Neuronal stem cell (in vitro differentiated cells): ENCODE results near the gene SPINT4.
"Not testable (repeated sequence)": the region's sequence is repeated elsewhere in the genome, so short reads cannot be mapped to it uniquely, and the experiment has no call there.

Experiments used
- DNase-seq: peaks from one replicate; pipeline ENCODE4 v3.0.0-alpha.2; 2013; ENCODE audit warnings: low spot score
- H2AFZ ChIP-seq: one replicate; pipeline ENCODE4 v1.6.1; 2013; ENCODE audit warnings: mild to moderate bottlenecking, low read length, inconsistent platforms
- H2AK5ac ChIP-seq: 2 replicates; pipeline ENCODE4 v1.6.1; 2013; ENCODE audit warnings: low read depth, mild to moderate bottlenecking, inconsistent platforms, low read length, moderate library complexity, mixed read lengths
- H2BK120ac ChIP-seq: 2 replicates; pipeline ENCODE4 v1.6.1; 2013; ENCODE audit warnings: low read depth, mild to moderate bottlenecking, inconsistent platforms, low read length, moderate library complexity, mixed read lengths
- H2BK12ac ChIP-seq: one replicate; pipeline ENCODE4 v1.6.1; 2013; ENCODE audit warnings: low read length, inconsistent platforms
- H2BK15ac ChIP-seq: 2 replicates; pipeline ENCODE4 v1.6.1; 2013; ENCODE audit warnings: mild to moderate bottlenecking, low read length, inconsistent platforms, mixed read lengths
- H2BK5ac ChIP-seq: one replicate; pipeline ENCODE4 v1.6.1; 2013; ENCODE audit warnings: inconsistent platforms, mild to moderate bottlenecking, low read length, moderate library complexity
- H3K14ac ChIP-seq: one replicate; pipeline ENCODE4 v1.6.1; 2013; ENCODE audit warnings: low read length, inconsistent platforms
- H3K18ac ChIP-seq: 2 replicates; pipeline ENCODE4 v1.6.1; 2013; ENCODE audit warnings: low read length, inconsistent platforms
- H3K23ac ChIP-seq: 2 replicates; pipeline ENCODE4 v1.6.1; 2013; ENCODE audit warnings: low read depth, mild to moderate bottlenecking, mixed read lengths, low read length, inconsistent platforms; ENCODE audit not compliant: poor library complexity
- H3K27ac ChIP-seq: replicated peaks from 3 replicates; pipeline ENCODE4 v1.5.1; 2013; ENCODE audit warnings: low read length, inconsistent platforms
- H3K27me3 ChIP-seq, 3 experiments: 2 replicates each; pipeline ENCODE4 v1.6.1; 2013; ENCODE audit warnings: low read length in 3 of 3, mild to moderate bottlenecking in 2 of 3, inconsistent platforms in 1 of 3, low read depth in 1 of 3, mixed read lengths in 1 of 3, moderate library complexity in 1 of 3; ENCODE audit not compliant: control insufficient read depth in 3 of 3, insufficient read depth in 3 of 3
- H3K36me3 ChIP-seq, 2 donors: replicated peaks in 1 of 2; 2 replicates each; pipeline ENCODE4 v1.6.1; 2013; ENCODE audit warnings: low read length in 2 of 2; ENCODE audit not compliant: control insufficient read depth in 2 of 2, insufficient read depth in 2 of 2
- H3K4ac ChIP-seq: 2 replicates; pipeline ENCODE4 v1.6.1; 2013; ENCODE audit warnings: inconsistent platforms, mild to moderate bottlenecking, low read length, moderate library complexity
- H3K4me1 ChIP-seq, 2 donors: 1 replicate in 1 of 2; 2 replicates in 1 of 2; pipeline ENCODE4 v1.6.1; 2013; ENCODE audit warnings: low read length in 2 of 2, low read depth in 1 of 2; ENCODE audit not compliant: control insufficient read depth in 2 of 2, insufficient read depth in 1 of 2
- H3K4me2 ChIP-seq: one replicate; pipeline ENCODE4 v1.6.1; 2013; ENCODE audit warnings: mild to moderate bottlenecking, low read length, inconsistent platforms; ENCODE audit not compliant: insufficient read depth, poor library complexity, severe bottlenecking
- H3K4me3 ChIP-seq, 2 donors: 2 replicates each; pipeline ENCODE4 v1.5.1; 2013; ENCODE audit warnings: low read length in 2 of 2, mild to moderate bottlenecking in 2 of 2, inconsistent platforms in 1 of 2, moderate library complexity in 1 of 2
- H3K79me1 ChIP-seq: one replicate; pipeline ENCODE4 v1.6.1; 2013; ENCODE audit warnings: low read depth, mild to moderate bottlenecking, inconsistent platforms, low read length, moderate library complexity
- H3K9ac ChIP-seq: one replicate; pipeline ENCODE4 v1.6.1; 2013; ENCODE audit warnings: mild to moderate bottlenecking, low read depth, low read length, inconsistent platforms; ENCODE audit not compliant: poor library complexity
- H3K9me3 ChIP-seq, 2 donors: replicated peaks in 1 of 2; 2 replicates each; pipeline versions ENCODE3 to v1.6.1; 2013; ENCODE audit warnings: low read length in 2 of 2, mild to moderate bottlenecking in 2 of 2, inconsistent platforms in 1 of 2, low read depth in 1 of 2, mixed read lengths in 1 of 2, moderate library complexity in 1 of 2; ENCODE audit not compliant: control insufficient read depth in 2 of 2, insufficient read depth in 1 of 2
- H4K8ac ChIP-seq: one replicate; pipeline ENCODE4 v1.6.1; 2013; ENCODE audit warnings: low read depth, mild to moderate bottlenecking, inconsistent platforms, low read length, moderate library complexity
- H4K91ac ChIP-seq: one replicate; pipeline ENCODE4 v1.6.1; 2013; ENCODE audit warnings: low read length, low read depth, mild to moderate bottlenecking, inconsistent platforms; ENCODE audit not compliant: poor library complexity
- WGBS, 2 donors: extraction: QIAGEN DNeasy Blood & Tissue Kit; methylation state at CpG; one replicate each; pipeline ENCODE4 v1.1.7; 2013; ENCODE audit warnings: missing lambda C conversion rate in 2 of 2, mixed read lengths in 1 of 2; ENCODE audit not compliant: insufficient read length in 2 of 2, insufficient replicate concordance in 1 of 2; ENCODE audit errors: extremely low coverage in 2 of 2; 5-methylcytosine and 5-hydroxymethylcytosine counted together

The SPINT4 gene

GRCh38 chr20:45693346-45693745 is 28.8 kb upstream of the SPINT4 start:
- H2BK15ac ChIP-seq, H3K27ac ChIP-seq, H2AFZ ChIP-seq, H3K4ac ChIP-seq, H3K23ac ChIP-seq, H3K36me3 ChIP-seq, H3K4me1 ChIP-seq, H2AK5ac ChIP-seq, H4K8ac ChIP-seq, H3K9ac ChIP-seq, H3K9me3 ChIP-seq, H3K18ac ChIP-seq, H4K91ac ChIP-seq, H3K4me3 ChIP-seq, H3K27me3 ChIP-seq, H2BK5ac ChIP-seq, H3K4me2 ChIP-seq, H3K79me1 ChIP-seq, H3K14ac ChIP-seq, H2BK12ac ChIP-seq, H2BK120ac ChIP-seq, DNase-seq: not testable (repeated sequence)
- no CpG with 5 or more reads among the region's 12 CpGs for WGBS, 2 donors

GRCh38 chr20:45695496-45695895 is 26.7 kb upstream of the SPINT4 start:
- Histone ChIP-seq H3K4me3 (no peak overlapping the region), H2AK5ac (no peak overlapping the region), H3K79me1 (no peaks in the 10 kb centered on the region), H2BK5ac (no peak overlapping the region), H2BK120ac (no peak overlapping the region), H3K4ac (no peak overlapping the region), H4K91ac (no peak overlapping the region), H2BK15ac (no peak overlapping the region), H2AFZ (no peak overlapping the region), H3K14ac (no peak overlapping the region), H3K9me3 (no peaks in the 10 kb centered on the region), H3K36me3 (no peaks in the 10 kb centered on the region), H3K23ac (no peak overlapping the region), H4K8ac (no peak overlapping the region), H3K9ac (no peak overlapping the region), H2BK12ac (no peak overlapping the region), H3K4me2 (no peak overlapping the region), H3K18ac (no peak overlapping the region), H3K27ac (no peak overlapping the region), H3K27me3 (no peaks in the 10 kb centered on the region), H3K4me1 (no peaks in the 10 kb centered on the region)
- no CpG with 5 or more reads among the region's 2 CpGs for WGBS, 2 donors
- no peak for DNase-seq

- Histone ChIP-seq H3K18ac (no peak overlapping the region), H2AFZ (no peak overlapping the region), H3K23ac (no peak overlapping the region), H3K4me1 (peaks cover 0 to 2% of the 10 kb centered on the region in 2 donors), H2BK5ac (no peak overlapping the region), H4K8ac (no peak overlapping the region), H3K36me3 (no peaks in the 10 kb centered on the region), H3K9me3 (no peaks in the 10 kb centered on the region), H3K4me2 (no peak overlapping the region), H2BK15ac (no peak overlapping the region), H2BK120ac (no peak overlapping the region), H2BK12ac (no peak overlapping the region), H3K27me3 (peaks cover 0 to 14% (median 0%) of the 10 kb centered on the region in 3 experiments), H3K9ac (no peak overlapping the region), H2AK5ac (no peak overlapping the region), H3K4me3 (no peak overlapping the region), H3K27ac (no peak overlapping the region), H3K4ac (no peak overlapping the region), H3K14ac (no peak overlapping the region), H4K91ac (no peak overlapping the region), H3K79me1 (no peaks in the 10 kb centered on the region)
- WGBS, 2 donors, result no CpG with 5 or more reads among the region's 4 CpGs
- DNase-seq, result no peak
Measured at GRCh38 chr20:45701104-45701503, 21.0 kb upstream of the SPINT4 start.

- Histone ChIP-seq H3K9me3 (no peaks in the 10 kb centered on the region), H3K14ac (no peak within 1 kb of the TSS), H2AFZ (no peak within 1 kb of the TSS), H2BK5ac (no peak within 1 kb of the TSS), H2AK5ac (no peak within 1 kb of the TSS), H3K27ac (no peak within 1 kb of the TSS), H3K27me3 (peaks cover 0 to 14% (median 0%) of the 10 kb centered on the region in 3 experiments), H3K18ac (no peak within 1 kb of the TSS), H3K23ac (no peak within 1 kb of the TSS), H3K4me1 (peaks cover 0 to 2% of the 10 kb centered on the region in 2 donors), H4K91ac (no peak within 1 kb of the TSS), H3K4ac (no peak within 1 kb of the TSS), H3K9ac (no peak within 1 kb of the TSS), H3K4me2 (no peak within 1 kb of the TSS), H3K4me3 (peak within 1 kb of the TSS in 1 of 2 donors; percentile 56), H3K79me1 (no peaks in the 10 kb centered on the region), H2BK120ac (no peak within 1 kb of the TSS), H4K8ac (no peak within 1 kb of the TSS), H2BK12ac (no peak within 1 kb of the TSS), H2BK15ac (no peak within 1 kb of the TSS), H3K36me3 (no peaks in the 10 kb centered on the region)
- no CpG with 5 or more reads among the region's 4 CpGs for WGBS, 2 donors
- no peak for DNase-seq
Measured at GRCh38 chr20:45701873-45702272, 20.3 kb upstream of the SPINT4 start, which contains the start of gene WFDC13. TSS of gene WFDC13 (plus strand) at chr20:45702038. CDS start at chr20:45702124, 86 bp downstream.
